Activated T-cell treated with anti-CD3 and anti-CD28 coated beads, Interleukin-2, amount 50 U/mL, for 72 hours (primary cell): ENCODE data around the gene STXBP4. TPM values are rescaled to one million over a fixed set of nuclear protein-coding genes. Genes with fewer than 3 reads are reported as not detected.

Experiments used
- ATAC-seq, 2 donors: fragments of 150-1000 bp; cut with Tn5 transposase; replicated peaks in 1 of 2; 2 replicates each; pipeline ENCODE4 v1.10.0; 2021; ENCODE audit warnings: moderate library complexity in 2 of 2, mild to moderate bottlenecking in 1 of 2
- DNase-seq, 2 donors: peaks; one replicate each; pipeline ENCODE4 v3.0.0; 2021 to 2022; ENCODE audit warnings: mixed read lengths in 1 of 2
- H3K27ac Mint-ChIP-seq: one replicate; pipeline ENCODE4 v1.8.0; 2022; ENCODE audit warnings: mild to moderate bottlenecking, moderate library complexity, mixed read lengths
- H3K27me3 Mint-ChIP-seq: one replicate; pipeline ENCODE4 v1.8.0; 2022; ENCODE audit warnings: low read depth, mixed read lengths
- H3K36me3 Mint-ChIP-seq, 2 donors: one replicate each; pipeline ENCODE4 v1.8.0; 2022; ENCODE audit warnings: mixed read lengths in 2 of 2, mild to moderate bottlenecking in 1 of 2; ENCODE audit not compliant: insufficient read depth in 2 of 2
- H3K4me1 Mint-ChIP-seq: one replicate; pipeline ENCODE4 v1.8.0; 2022; ENCODE audit warnings: low read depth, mixed read lengths
- H3K4me3 Mint-ChIP-seq, 2 donors: one replicate each; pipeline ENCODE4 v1.8.0; 2022; ENCODE audit warnings: mild to moderate bottlenecking in 2 of 2, mixed read lengths in 2 of 2, moderate library complexity in 2 of 2
- H3K9me3 Mint-ChIP-seq, 2 donors: one replicate each; pipeline ENCODE4 v1.8.0; 2022; ENCODE audit warnings: mixed read lengths in 2 of 2
- total RNA-seq, 2 donors: library from RNA; stranded (reverse); gene quantifications; one replicate each; pipeline ENCODE4 v1.2.3, GENCODE V29; 2022

Gene STXBP4
- total RNA-seq, 2 donors from 2014 or later = 6.3 to 6.4 TPM

- ATAC-seq (no peak), DNase-seq (no peak)
- Mint-ChIP-seq H3K36me3 (no peaks in the 10 kb centered on the region), H3K4me1 (peaks cover 5% of the 10 kb centered on the region), H3K27me3 (peaks cover 21% of the 10 kb centered on the region), H3K9me3 (no peaks in the 10 kb centered on the region), H3K4me3 (no peak overlapping the region), H3K27ac (no peak overlapping the region)
Measured at GRCh38 chr17:54947396-54947795, 21.2 kb upstream of the STXBP4 start.

GRCh38 chr17:54948380-54948779, 20.2 kb upstream of the STXBP4 start:
- DNase-seq = no peak
- Mint-ChIP-seq H3K4me1 (peaks cover 5% of the 10 kb centered on the region), H3K27me3 (peaks cover 21% of the 10 kb centered on the region), H3K27ac (no peak overlapping the region), H3K36me3 (no peaks in the 10 kb centered on the region), H3K9me3 (no peaks in the 10 kb centered on the region), H3K4me3 (no peak overlapping the region)
- ATAC-seq = peak in 1 of 2 donors; percentile 48

DNA sequence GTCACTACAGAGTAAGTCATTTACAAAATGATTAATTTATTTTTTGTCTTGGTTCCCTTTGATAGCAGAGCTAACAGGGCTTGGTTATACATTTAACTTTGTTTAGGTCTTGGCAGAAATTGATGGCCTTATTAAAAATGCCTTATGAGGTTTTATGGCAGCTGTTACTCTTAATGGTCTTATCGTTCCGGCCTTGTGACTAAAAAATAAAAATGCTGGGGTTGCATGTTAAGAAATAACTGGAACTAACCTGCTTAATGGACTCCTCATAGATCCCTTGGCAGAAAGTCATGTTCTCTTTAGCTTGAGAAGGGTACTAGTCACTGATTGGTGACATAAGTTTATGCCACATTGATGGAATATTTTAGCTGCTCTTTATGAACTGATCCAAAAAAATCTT, 18.4 kb upstream of the STXBP4 start:
- Mint-ChIP-seq H3K27ac (no peak overlapping the region), H3K27me3 (peaks cover 20% of the 10 kb centered on the region), H3K36me3 (no peaks in the 10 kb centered on the region), H3K4me3 (no peak overlapping the region), H3K9me3 (no peaks in the 10 kb centered on the region), H3K4me1 (peaks cover 5% of the 10 kb centered on the region)
- DNase-seq (no peak), ATAC-seq (no peak)

GRCh38 chr17:54951286-54951685, 17.3 kb upstream of the STXBP4 start:
- H3K9me3 Mint-ChIP-seq = no peaks in the 10 kb centered on the region
- H3K27ac Mint-ChIP-seq = no peak overlapping the region
- no peak for DNase-seq
- H3K36me3 Mint-ChIP-seq = no peaks in the 10 kb centered on the region
- peaks cover 13% of the 10 kb centered on the region for H3K27me3 Mint-ChIP-seq
- ATAC-seq = no peak
- peaks cover 5% of the 10 kb centered on the region for H3K4me1 Mint-ChIP-seq
- no peak overlapping the region for H3K4me3 Mint-ChIP-seq

GRCh38 chr17:54956791-54957190, 11.8 kb upstream of the STXBP4 start:
- no peaks in the 10 kb centered on the region for H3K27me3 Mint-ChIP-seq
- H3K27ac Mint-ChIP-seq = peak overlapping the region; percentile 3
- DNase-seq (no peak), ATAC-seq (no peak)
- no peaks in the 10 kb centered on the region for H3K4me1 Mint-ChIP-seq
- H3K9me3 Mint-ChIP-seq = no peaks in the 10 kb centered on the region
- peaks cover 7 to 11% of the 10 kb centered on the region in 2 donors for H3K36me3 Mint-ChIP-seq
- no peak overlapping the region for H3K4me3 Mint-ChIP-seq

- H3K27ac Mint-ChIP-seq = no peak overlapping the region
Measured at GRCh38 chr17:54967621-54968261, 824 bp upstream of the STXBP4 start.

DNA sequence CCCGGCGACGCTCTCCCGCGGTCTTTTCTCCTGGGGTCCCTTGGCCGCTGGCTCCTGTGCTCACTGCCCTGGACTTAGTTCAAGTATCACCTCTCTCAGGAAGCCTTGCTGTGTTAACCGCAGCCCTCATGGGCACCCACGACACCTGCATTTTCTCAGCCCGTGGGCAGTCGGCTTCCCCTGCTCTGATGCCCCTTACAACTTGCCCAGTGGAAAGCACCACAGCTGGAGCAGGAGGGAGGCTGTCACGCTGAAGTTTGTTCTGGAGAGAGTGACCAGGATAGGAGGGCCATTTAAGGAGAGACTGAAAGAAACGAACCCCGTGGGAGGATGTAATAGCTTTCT, 395 bp downstream of the STXBP4 start:
- DNase-seq = peak; percentile 28 to 39
- H3K27me3 Mint-ChIP-seq = no peaks in the 10 kb centered on the region
- peaks cover 30% of the 10 kb centered on the region for H3K4me1 Mint-ChIP-seq
- H3K36me3 Mint-ChIP-seq = no peaks in the 10 kb centered on the region
- no peak overlapping the region for H3K4me3 Mint-ChIP-seq
- no peaks in the 10 kb centered on the region for H3K9me3 Mint-ChIP-seq
- ATAC-seq = peak; percentile 37 to 52
- no peak overlapping the region for H3K27ac Mint-ChIP-seq

More at GRCh38 chr17:54967621-54968261, 824 bp upstream of the STXBP4 start:
- ATAC-seq (peak; percentile 37 to 38), DNase-seq (peak; percentile 54)
- no peaks in the 10 kb centered on the region for H3K27me3 Mint-ChIP-seq
- H3K9me3 Mint-ChIP-seq = no peaks in the 10 kb centered on the region
- H3K36me3 Mint-ChIP-seq = peaks cover 0 to 3% of the 10 kb centered on the region in 2 donors
- peaks cover 30% of the 10 kb centered on the region for H3K4me1 Mint-ChIP-seq
- no peak overlapping the region for H3K4me3 Mint-ChIP-seq

DNA sequence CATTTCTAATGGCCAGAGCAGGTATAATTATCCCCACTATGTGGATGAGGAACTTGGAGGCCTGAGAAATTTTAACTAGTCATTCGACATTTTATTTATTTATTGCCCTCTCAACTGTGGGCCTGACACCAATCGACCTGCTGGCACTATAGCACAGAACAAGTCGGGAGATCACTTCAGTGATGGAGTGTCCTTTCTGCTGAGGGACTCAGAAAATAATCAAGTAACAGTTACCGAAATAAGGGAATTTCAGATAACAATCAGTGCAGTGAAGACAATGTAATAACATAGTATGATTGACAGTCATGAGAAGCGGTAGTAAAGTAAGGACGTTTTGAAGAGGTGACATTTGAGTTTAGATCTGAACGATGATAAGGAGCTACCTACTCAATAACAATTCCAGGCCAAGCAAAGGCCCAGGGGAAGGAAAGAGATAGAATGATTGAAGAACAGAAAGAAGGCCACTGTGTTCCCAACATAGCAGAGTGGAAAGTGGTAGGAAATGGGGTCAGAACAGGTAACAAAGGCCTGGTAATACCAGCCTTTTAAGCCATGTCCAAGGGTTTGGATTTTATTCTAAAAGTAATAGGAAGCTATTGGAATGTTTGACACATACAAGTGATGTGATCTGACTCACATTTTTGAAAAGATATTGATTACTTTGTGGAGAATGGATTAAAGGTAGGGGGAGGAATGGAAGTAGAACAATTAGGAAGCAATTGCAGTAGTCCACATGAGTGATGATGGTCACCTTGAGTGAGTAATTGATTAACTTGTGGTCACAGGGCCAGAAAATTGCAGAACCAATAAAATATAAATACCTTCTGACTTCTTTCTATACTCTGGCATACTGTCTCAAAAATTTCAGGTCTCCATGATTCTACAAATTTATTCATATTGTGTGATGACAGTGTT, 1.4 kb downstream of the STXBP4 start:
- H3K4me3 Mint-ChIP-seq = peak overlapping the region in 1 of 2 donors; percentile 53
- ATAC-seq = no peak
- peak overlapping the region; percentile 72 for H3K27ac Mint-ChIP-seq
- no peaks in the 10 kb centered on the region for H3K36me3 Mint-ChIP-seq
- peaks cover 30% of the 10 kb centered on the region for H3K4me1 Mint-ChIP-seq
- H3K9me3 Mint-ChIP-seq = no peaks in the 10 kb centered on the region
- no peak for DNase-seq
- H3K27me3 Mint-ChIP-seq = no peaks in the 10 kb centered on the region

DNA sequence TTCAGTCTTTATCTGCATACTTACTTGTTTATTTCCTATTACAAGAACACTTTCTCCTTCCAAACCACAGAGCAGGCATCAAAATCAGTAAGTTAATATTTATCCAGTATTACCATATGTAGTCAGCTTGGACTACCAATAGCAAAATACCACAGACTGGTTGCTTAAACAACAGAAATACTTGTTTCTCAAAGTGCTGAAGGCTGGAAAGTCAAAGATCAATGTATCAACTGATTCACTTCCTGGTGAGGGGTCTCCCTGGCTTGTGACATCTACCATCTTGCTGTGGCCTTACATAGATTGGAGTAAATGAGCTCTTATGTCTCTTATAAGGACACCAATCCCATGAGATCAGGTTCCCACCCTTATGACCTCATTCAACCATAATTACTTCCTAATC, 2.6 kb downstream of the STXBP4 start:
- H3K4me3 Mint-ChIP-seq = no peak overlapping the region
- no peaks in the 10 kb centered on the region for H3K9me3 Mint-ChIP-seq
- peaks cover 19% of the 10 kb centered on the region for H3K4me1 Mint-ChIP-seq
- no peak overlapping the region for H3K27ac Mint-ChIP-seq
- DNase-seq (no peak), ATAC-seq (no peak)
- no peaks in the 10 kb centered on the region for H3K36me3 Mint-ChIP-seq
- no peaks in the 10 kb centered on the region for H3K27me3 Mint-ChIP-seq

DNA sequence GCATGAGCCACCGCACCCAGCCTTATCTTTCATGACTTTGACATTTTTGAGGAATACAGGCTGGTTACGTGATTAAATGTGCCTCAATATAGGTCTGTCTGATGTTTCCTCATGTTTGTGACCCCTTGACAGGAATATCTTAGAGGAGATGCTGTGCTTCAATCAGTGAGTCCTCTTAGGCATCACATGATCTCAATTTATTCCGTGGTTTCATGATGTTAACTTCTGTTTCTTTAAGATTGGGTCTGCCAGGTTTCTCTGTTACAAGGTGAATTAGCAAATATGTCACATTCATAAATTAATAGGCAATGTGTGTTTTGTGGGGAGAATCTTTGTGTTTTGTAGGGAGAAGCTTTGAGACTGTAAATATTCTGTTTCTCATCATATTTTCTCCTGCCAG, 3.3 kb downstream of the STXBP4 start:
- Mint-ChIP-seq H3K36me3 (no peaks in the 10 kb centered on the region), H3K4me1 (peaks cover 12% of the 10 kb centered on the region), H3K27ac (no peak overlapping the region), H3K4me3 (no peak overlapping the region), H3K27me3 (no peaks in the 10 kb centered on the region), H3K9me3 (no peaks in the 10 kb centered on the region)
- ATAC-seq = no peak
- DNase-seq = no peak

DNA sequence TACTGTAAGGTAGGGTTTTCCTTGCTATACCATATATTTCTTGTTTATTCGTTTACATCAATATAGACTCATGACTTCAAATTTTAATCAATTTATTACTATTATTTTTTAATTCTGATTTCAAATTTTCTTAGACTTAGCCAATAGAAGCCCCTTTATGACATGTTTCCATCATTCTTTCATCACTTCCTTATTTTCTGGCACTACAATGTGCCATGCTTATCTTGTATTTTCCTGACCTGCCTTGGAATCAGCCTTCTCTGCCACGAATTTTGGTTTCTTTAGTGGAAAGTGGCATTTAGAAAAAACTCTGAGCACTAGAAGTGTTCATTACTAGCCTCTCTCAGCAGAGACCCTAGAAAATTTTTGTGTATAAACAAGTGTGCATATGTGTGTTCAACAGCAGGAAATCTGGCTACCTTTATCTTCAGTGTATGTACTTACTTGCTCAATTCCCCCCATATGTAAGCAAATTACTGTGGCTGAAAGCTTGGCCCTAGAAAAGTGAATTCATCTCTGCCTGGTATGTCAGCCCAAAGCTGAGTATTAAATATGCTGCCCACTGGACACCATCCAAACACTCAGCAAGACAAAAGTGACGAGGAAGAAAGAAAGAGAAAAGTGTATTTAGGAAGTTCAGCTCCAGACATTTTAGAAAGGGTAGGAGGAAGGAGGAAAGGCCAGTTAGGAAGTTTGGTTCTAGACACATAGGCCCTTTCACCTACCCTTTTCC, 4.0 kb downstream of the STXBP4 start:
- no peak overlapping the region for H3K4me3 Mint-ChIP-seq
- H3K36me3 Mint-ChIP-seq = no peaks in the 10 kb centered on the region

GRCh38 chr17:54974759-54975158, 6.2 kb downstream of the STXBP4 start:
- no peak for ATAC-seq
- Mint-ChIP-seq H3K9me3 (no peaks in the 10 kb centered on the region), H3K4me1 (peaks cover 11% of the 10 kb centered on the region), H3K36me3 (no peaks in the 10 kb centered on the region), H3K4me3 (no peak overlapping the region), H3K27me3 (no peaks in the 10 kb centered on the region), H3K27ac (no peak overlapping the region)
- DNase-seq = no peak

More for the DNA sequence above, 4.0 kb downstream of the STXBP4 start:
- Mint-ChIP-seq H3K27me3 (no peaks in the 10 kb centered on the region), H3K4me1 (peaks cover 5% of the 10 kb centered on the region), H3K27ac (peak overlapping the region; percentile 3), H3K9me3 (no peaks in the 10 kb centered on the region)
- ATAC-seq (no peak), DNase-seq (no peak)

GRCh38 chr17:54976316-54976715, 7.8 kb downstream of the STXBP4 start:
- Mint-ChIP-seq H3K27me3 (no peaks in the 10 kb centered on the region), H3K36me3 (no peaks in the 10 kb centered on the region), H3K9me3 (no peaks in the 10 kb centered on the region), H3K4me1 (peaks cover 6% of the 10 kb centered on the region), H3K4me3 (no peak overlapping the region), H3K27ac (no peak overlapping the region)
- DNase-seq (no peak), ATAC-seq (no peak)
